AG09319 (cell line): ENCODE data around the gene OR2M2.

ENCODE experiments used
- DNase-seq: peaks from one replicate; pipeline ENCODE4 v3.0.0-alpha.2; 2010; ENCODE audit warnings: low read depth; ENCODE audit errors: extremely low read depth
- CTCF ChIP-seq: IDR thresholded peaks from 2 replicates; pipeline ENCODE4 v1.5.1; 2011; ENCODE audit warnings: low read depth, mild to moderate bottlenecking, inconsistent platforms, low read length, moderate library complexity

Gene OR2M2

DNA sequence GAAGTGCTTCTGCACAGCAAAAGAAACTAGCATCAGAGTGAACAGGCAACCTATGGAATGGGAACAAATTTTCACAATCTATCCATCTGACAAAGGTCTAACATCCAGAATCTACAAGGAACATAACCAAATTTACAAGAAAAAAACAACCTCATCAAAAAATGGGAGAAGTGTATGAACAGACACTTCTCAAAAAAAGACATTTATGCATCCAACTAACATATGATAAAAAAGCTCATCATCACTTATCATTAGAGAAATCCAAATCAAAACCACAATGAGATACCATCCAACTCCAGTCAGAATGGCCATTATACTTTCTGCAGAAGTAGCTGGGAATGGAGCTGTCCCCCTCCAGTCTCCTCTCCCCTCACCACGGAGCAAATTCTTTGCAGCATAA, 19.5 kb downstream of the OR2M2 start:
- TF ChIP-seq CTCF, result no peak
- no peak for DNase-seq

- no peak for TF ChIP-seq CTCF
- no peak for DNase-seq
Measured at GRCh38 chr1:248196965-248197364, 22.3 kb downstream of the OR2M2 start, which contains the start of gene OR2M3. OR2M3 (plus strand) TSS chr1:248197265; CDS start chr1:248203068, 5,803 bp downstream.

- no peak for TF ChIP-seq CTCF
- no peak for DNase-seq
Measured at GRCh38 chr1:248215880-248216279, 41.3 kb downstream of the OR2M2 start.

DNA sequence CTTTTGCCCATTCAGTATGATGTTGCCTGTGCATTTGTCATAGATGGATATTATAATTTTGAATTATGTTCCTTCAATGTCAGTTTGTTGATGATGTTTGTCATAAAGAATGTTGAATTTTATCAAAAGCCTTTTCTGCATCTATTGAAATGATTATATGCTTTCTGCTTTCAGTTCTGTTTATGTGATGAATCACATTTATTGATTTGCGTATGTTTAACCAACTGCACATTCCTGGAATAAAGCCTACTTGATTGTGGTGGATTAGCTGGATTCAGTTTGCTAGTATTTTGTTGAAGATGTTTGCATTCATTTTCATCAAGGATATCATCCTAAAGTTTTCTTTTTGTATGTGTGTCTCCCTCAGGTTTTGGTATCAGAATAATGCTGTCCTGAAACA, 50.9 kb downstream of the OR2M2 start:
- DNase-seq, result no peak
- no peak for TF ChIP-seq CTCF

DNA sequence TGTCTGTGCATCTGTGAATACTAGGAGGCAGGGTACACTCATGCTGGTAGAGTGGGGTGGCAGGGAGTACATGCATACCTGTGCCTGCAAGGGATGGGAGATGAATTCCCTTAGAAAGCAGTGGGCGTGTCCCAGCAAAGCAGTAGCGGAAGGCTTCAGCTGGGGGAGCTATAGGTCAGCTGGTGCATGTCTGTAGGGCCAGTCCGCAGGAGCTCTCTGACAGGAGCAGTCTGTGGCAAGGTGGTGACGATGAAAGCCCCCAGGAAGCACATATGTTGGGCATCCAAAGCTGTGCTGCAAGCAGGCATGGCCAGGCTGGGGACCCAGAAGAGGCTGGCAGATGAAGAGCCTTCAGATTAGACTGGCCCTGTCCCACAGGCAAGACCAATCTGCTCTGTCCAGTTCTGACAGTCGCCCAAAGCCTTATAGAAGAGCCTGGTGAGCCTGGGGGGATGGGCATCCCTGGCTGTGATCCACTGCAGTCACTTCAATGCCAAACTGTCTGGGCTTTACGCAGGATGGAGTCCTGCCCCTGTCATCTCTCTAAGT, 54.8 kb downstream of the OR2M2 start:
- DNase-seq, result no peak

More for the DNA sequence above, 54.8 kb downstream of the OR2M2 start:
- no peak for TF ChIP-seq CTCF
